HepG2 (cell line): Measurements from ENCODE around the gene TBC1D22A. TPM values are rescaled to one million over a fixed set of nuclear protein-coding genes. Genes with fewer than 3 reads are reported as not detected.

Experiments used
- ATAC-seq: fragments of 200-7000 bp; cut with Tn5 transposase; 3 replicates; pipeline ENCODE4 v1.9.1; 2020; ENCODE audit warnings: mild to moderate bottlenecking, moderate library complexity
- BruUV-seq: library from RNA; stranded (reverse); fragments of 400-500 nt; replicated peaks from 2 replicates; lab custom pipeline; 2021; lab: Mats Ljungman, UMichigan
- CTCF ChIA-PET: fragments of 300-600 bp; formaldehyde crosslinking; extraction: SDS; loops from one replicate; lab custom pipeline; 2021; ENCODE audit warnings: low total read pairs, inconsistent platforms, low intra/inter-chr PET ratio; lab: Yijun Ruan, JAX
- POLR2A ChIA-PET: fragments of 350-600 bp; sonication (Branson Sonifier 250); formaldehyde crosslinking; loops from one replicate; lab custom pipeline; 2020; ENCODE audit warnings: antibody characterized with exemption, inconsistent platforms; lab: Yijun Ruan, JAX
- DNase-seq: peaks from one replicate; pipeline ENCODE4 v3.0.0-alpha.2; 2015; ENCODE audit warnings: low spot score
- FAIRE-seq: peaks from 3 replicates; lab custom pipeline; 2011; peaks lifted over from hg19 to GRCh38; lab: Jason Lieb, UNC
- H2AFZ ChIP-seq: one replicate; pipeline ENCODE4 v1.6.1; 2011; ENCODE audit warnings: low read length, inconsistent platforms
- H3K27ac ChIP-seq: fragments of 300-600 bp; 3 replicates; pipeline ENCODE4 v1.8.0; 2011; ENCODE audit warnings: mixed run types, mild to moderate bottlenecking, mixed read lengths, low read length, inconsistent platforms; ENCODE audit not compliant: insufficient read depth; ENCODE audit errors: extremely low read length
- H3K27me3 ChIP-seq, 2 experiments: fragments of 200-600 bp in 1 of 2; 2 replicates in 1 of 2; 3 replicates in 1 of 2; pipeline versions ENCODE4 v1.6.0 to v1.8.0; 2011; ENCODE audit warnings: low read length in 2 of 2, mild to moderate bottlenecking in 2 of 2, moderate library complexity in 2 of 2, inconsistent platforms in 1 of 2; ENCODE audit not compliant: insufficient read depth in 2 of 2, control insufficient read depth in 1 of 2
- H3K36me3 ChIP-seq, 2 experiments: fragments of 200-600 bp in 1 of 2; replicated peaks in 1 of 2; 2 replicates in 1 of 2; 3 replicates in 1 of 2; pipeline versions ENCODE4 v1.5.1 to v1.8.0; 2011; ENCODE audit warnings: low read length in 2 of 2, inconsistent platforms in 1 of 2; ENCODE audit not compliant: insufficient read depth in 2 of 2, control insufficient read depth in 1 of 2
- H3K4me1 ChIP-seq: 2 replicates; pipeline ENCODE4 v1.5.1; 2012; ENCODE audit warnings: low read length, inconsistent platforms; ENCODE audit not compliant: insufficient read depth
- H3K4me2 ChIP-seq: 2 replicates; pipeline ENCODE4 v1.6.0; 2011; ENCODE audit warnings: low read depth, low read length, inconsistent platforms
- H3K4me3 ChIP-seq, 3 experiments: fragments of 200-600 bp in 1 of 3; sonication (generic), shearing (Covaris generic) in 1 of 3; replicated peaks in 1 of 3; 2 replicates each; pipeline ENCODE4 v1.5.1; 2011 to 2016; ENCODE audit warnings: low read length in 3 of 3, inconsistent platforms in 2 of 3, low read depth in 2 of 3, mild to moderate bottlenecking in 2 of 3, control low read depth in 1 of 3, mixed read lengths in 1 of 3; ENCODE audit not compliant: insufficient read depth in 1 of 3
- H3K79me2 ChIP-seq: one replicate; pipeline ENCODE4 v1.6.1; 2011; ENCODE audit warnings: low read length, inconsistent platforms; ENCODE audit not compliant: insufficient read depth
- H3K9ac ChIP-seq: 2 replicates; pipeline ENCODE4 v1.6.0; 2011; ENCODE audit warnings: mild to moderate bottlenecking, low read depth, low read length, inconsistent platforms; ENCODE audit not compliant: insufficient read depth
- H3K9me3 ChIP-seq: 2 replicates; pipeline ENCODE4 v1.5.1; 2012; ENCODE audit warnings: mild to moderate bottlenecking, low read length
- H4K20me1 ChIP-seq: 2 replicates; pipeline ENCODE4 v1.6.0; 2011; ENCODE audit warnings: inconsistent platforms, mild to moderate bottlenecking, low read length, moderate library complexity; ENCODE audit not compliant: insufficient read depth
- ARNT ChIP-seq: fragments of 450-650 bp; IDR thresholded peaks from 2 replicates; pipeline ENCODE4 v1.6.1; 2017
- DNMT1 ChIP-seq: sonication (generic); formaldehyde crosslinking; IDR thresholded peaks from 2 replicates; pipeline ENCODE4 v1.5.1; 2020; ENCODE audit warnings: mild to moderate bottlenecking, missing genetic modification reagents
- FOXP4 ChIP-seq: sonication (generic); formaldehyde crosslinking; IDR thresholded peaks from 2 replicates; pipeline ENCODE4 v1.4.0; 2020; ENCODE audit warnings: missing genetic modification reagents
- HDAC2 ChIP-seq: sonication (generic); formaldehyde crosslinking; IDR thresholded peaks from 2 replicates; pipeline ENCODE4 v1.4.0; 2020; ENCODE audit warnings: missing genetic modification reagents
- HES4 ChIP-seq: sonication (generic); formaldehyde crosslinking; IDR thresholded peaks from 2 replicates; pipeline ENCODE4 v1.9.0; 2021; ENCODE audit warnings: mild to moderate bottlenecking, missing genetic modification reagents, borderline replicate concordance
- HOXA3 ChIP-seq: sonication (generic); formaldehyde crosslinking; IDR thresholded peaks from 2 replicates; pipeline ENCODE4 v1.5.0; 2020; ENCODE audit warnings: missing genetic modification reagents
- MEF2D ChIP-seq: sonication (generic); formaldehyde crosslinking; IDR thresholded peaks from 2 replicates; pipeline ENCODE4 v1.5.1; 2020; ENCODE audit warnings: mild to moderate bottlenecking, missing genetic modification reagents
- MXI1 ChIP-seq: IDR thresholded peaks from 3 replicates; pipeline ENCODE4 v1.6.1; 2012; ENCODE audit warnings: low read depth, low read length, inconsistent platforms, borderline replicate concordance
- MYNN ChIP-seq: sonication (generic); formaldehyde crosslinking; IDR thresholded peaks from 2 replicates; pipeline ENCODE4 v1.4.0; 2020; ENCODE audit warnings: mild to moderate bottlenecking, low read depth, missing genetic modification reagents
- NFIB ChIP-seq: sonication (generic); formaldehyde crosslinking; IDR thresholded peaks from 2 replicates; pipeline ENCODE4 v1.9.0; 2021; ENCODE audit warnings: missing genetic modification reagents, mild to moderate bottlenecking, borderline replicate concordance
- NR2C2 ChIP-seq: sonication (generic); formaldehyde crosslinking; IDR thresholded peaks from 2 replicates; pipeline ENCODE4 v1.4.0; 2020; ENCODE audit warnings: missing genetic modification reagents, mild to moderate bottlenecking, moderate library complexity, borderline replicate concordance
- NR2F2 ChIP-seq: IDR thresholded peaks from 2 replicates; pipeline ENCODE4 v1.6.1; 2012; ENCODE audit warnings: low read depth, inconsistent platforms, borderline replicate concordance
- PLRG1 ChIP-seq: fragments of 450-650 bp; conservative IDR thresholded peaks from 2 replicates; pipeline ENCODE4 v1.6.1; 2016
- RARG ChIP-seq: sonication (generic); formaldehyde crosslinking; IDR thresholded peaks from 2 replicates; pipeline ENCODE4 v1.4.0; 2020; ENCODE audit warnings: low read depth, mild to moderate bottlenecking, missing genetic modification reagents
- SOX13 ChIP-seq, 3 experiments: fragments of 450-650 bp in 1 of 3; sonication (generic) in 1 of 3; formaldehyde crosslinking in 1 of 3; IDR thresholded peaks in 2 of 3; conservative IDR thresholded peaks in 1 of 3; 2 replicates each; pipeline versions ENCODE4 v1.5.0 to v1.6.1; 2016 to 2020; ENCODE audit warnings: antibody characterized with exemption in 1 of 3, mild to moderate bottlenecking in 1 of 3, missing compliant biosample characterization in 1 of 3, missing genetic modification reagents in 1 of 3, moderate library complexity in 1 of 3
- TP53 ChIP-seq: sonication (generic); formaldehyde crosslinking; conservative IDR thresholded peaks from 2 replicates; pipeline ENCODE4 v1.4.0; 2020; ENCODE audit warnings: missing genetic modification reagents
- ZBTB38 ChIP-seq: sonication (generic); formaldehyde crosslinking; IDR thresholded peaks from 2 replicates; pipeline ENCODE4 v1.5.1; 2020; ENCODE audit warnings: mild to moderate bottlenecking, missing genetic modification reagents
- ZBTB42 ChIP-seq: sonication (generic); formaldehyde crosslinking; IDR thresholded peaks from 2 replicates; pipeline ENCODE4 v1.5.0; 2020; ENCODE audit warnings: mild to moderate bottlenecking, missing genetic modification reagents
- ZNF556 ChIP-seq: sonication (generic); formaldehyde crosslinking; IDR thresholded peaks from 2 replicates; pipeline ENCODE4 v1.4.0; 2020; ENCODE audit warnings: mild to moderate bottlenecking, missing genetic modification reagents, borderline replicate concordance
- ZNF720 ChIP-seq: sonication (generic); formaldehyde crosslinking; IDR thresholded peaks from 2 replicates; pipeline ENCODE4 v1.4.0; 2020; ENCODE audit warnings: missing genetic modification reagents
- ZNF749 ChIP-seq: sonication (generic); formaldehyde crosslinking; IDR thresholded peaks from 2 replicates; pipeline ENCODE4 v1.8.0; 2022; ENCODE audit warnings: mild to moderate bottlenecking, missing genetic modification reagents, moderate library complexity, borderline replicate concordance
- ZNF839 ChIP-seq: sonication (generic); formaldehyde crosslinking; IDR thresholded peaks from 2 replicates; pipeline ENCODE4 v1.4.0; 2020; ENCODE audit warnings: missing genetic modification reagents, mild to moderate bottlenecking, borderline replicate concordance
- WGBS: methylation state at CpG from one replicate; pipeline ENCODE4 v1.1.6; 2017; ENCODE audit warnings: low lambda C conversion rate; 5-methylcytosine and 5-hydroxymethylcytosine counted together
- in situ Hi-C: cut with HindIII; loops from 2 replicates; pipeline ENCODE4 v1.10.0; 2017; ENCODE audit warnings: low pct_unique_long_range_greater_than_20kb; ENCODE audit not compliant: extremely low pct_ligation_motif_present
- intact Hi-C: fragments of 100-400 bp; cut with micrococcal nuclease; formaldehyde crosslinking; loops from one replicate; pipeline ENCODE4 v1.10.0; 2022; ENCODE audit not compliant: unreplicated experiment
- polyA plus RNA-seq, 8 experiments: library from polyadenylated mRNA; depleted of rRNA in 3 of 8; stranded (reverse) in 7 of 8; unstranded in 1 of 8; fragments of >200 nt; fragmentation: Illumina TruSeq in 4 of 8; extraction: Trizol in 4 of 8; gene quantifications; 2 replicates each; pipeline versions ENCODE4 v1.2.1 to v1.2.3, GENCODE V29; 2011 to 2016; ENCODE audit warnings: low read depth in 4 of 8, missing spikeins in 1 of 8, mixed read lengths in 1 of 8; ENCODE audit not compliant: insufficient read depth in 1 of 8
- total RNA-seq, 5 experiments: library from RNA; depleted of rRNA; stranded (reverse); fragments of >200 nt; fragmentation: Illumina TruSeq; extraction: Trizol; gene quantifications; 2 replicates each; pipeline ENCODE4 v1.2.3, GENCODE V29; 2016; ENCODE audit warnings: low read depth in 1 of 5

The TBC1D22A gene
- total and polyA plus RNA-seq, 2 of the 13 experiments (the other 11 are each of a cell fraction or from before 2014, with no cell fraction given): 17.3 to 18.0 TPM

GRCh38 chr22:46935506-46936377, 173.3 kb downstream of the TBC1D22A start:
- peak; percentile 99 for DNase-seq
- in situ Hi-C loops: no loop called here
- ChIA-PET CTCF (no interaction called here), POLR2A (interaction anchor here (0.7 to 1.4 kb wide), 8 partner anchors 10 to 177 kb away, joined by 3 to 4 read pairs (median 3); no protein-coding TSS in a partner anchor)
- FAIRE-seq: peak; percentile 100
- peaks cover 1 to 10% of the 10 kb centered on the region in 2 experiments; a peak in 2 of 5 replicates for H3K36me3 ChIP-seq
- peaks cover 2% of the 10 kb centered on the region for H3K79me2 ChIP-seq
- H4K20me1 ChIP-seq: no peaks in the 10 kb centered on the region
- intact Hi-C loops: loop anchor here (1.0 to 5.0 kb wide), 2 partner anchors 71 to 138 kb away; no protein-coding TSS in a partner anchor
- 0% methylated on average over 11 of the region's 24 CpGs for WGBS
- peak overlapping the region; percentile 93 for H3K4me2 ChIP-seq
- no TSS peak for BruUV-seq
- H3K27ac ChIP-seq: peak overlapping the region; percentile 95
- peaks cover 65% of the 10 kb centered on the region for H3K4me1 ChIP-seq
- H2AFZ ChIP-seq: no peak overlapping the region
- peak overlapping the region; percentile 44 to 67 (median 47) for H3K4me3 ChIP-seq
- peak overlapping the region; percentile 79 for H3K9ac ChIP-seq
- peak; percentile 89 for ATAC-seq
- no peaks in the 10 kb centered on the region for H3K27me3 ChIP-seq
- H3K9me3 ChIP-seq: no peaks in the 10 kb centered on the region
- TF ChIP-seq MYNN (no peak; the same call in 1 of the 2 replicates), RARG (CRISPR knock-in tag) (no peak), HES4 (CRISPR knock-in tag) (peak; percentile 85), NFIB (CRISPR knock-in tag) (no peak), ZNF720 (no peak), TP53 (CRISPR knock-in tag) (no peak), FOXP4 (peak; percentile 89), NR2C2 (CRISPR knock-in tag) (peak; percentile 98), ZNF839 (CRISPR knock-in tag) (no peak), ZNF556 (CRISPR knock-in tag) (no peak; the same call in 1 of the 2 replicates), DNMT1 (CRISPR knock-in tag) (no peak), HOXA3 (CRISPR knock-in tag) (peak; percentile 75), MEF2D (peak; percentile 52), MXI1 (peak; percentile 36; the same call in 1 of the 3 replicates), NR2F2 (peak; percentile 86), ZBTB38 (no peak; the same call in 1 of the 2 replicates), ZNF749 (CRISPR knock-in tag) (no peak), SOX13 (IDR thresholded peaks at IDR 0.05) (no peak), SOX13 (CRISPR knock-in tag; conservative IDR thresholded peaks at IDR 0.05 in 1 of 2, IDR thresholded peaks at IDR 0.05 in 1 of 2) (peak in 1 of 2 experiments; percentile 80; a peak in 2 of 4 replicates), ZBTB42 (CRISPR knock-in tag) (0 out of 2 replicates have a peak, but pooled peaks have one; percentile 34), HDAC2 (CRISPR knock-in tag) (peak; percentile 73; the same call in 1 of the 2 replicates), PLRG1 (no peak), ARNT (no peak)
